Measurements from ENCODE around the gene TXLNA. TPM values are rescaled to one million over a fixed set of nuclear protein-coding genes. Genes with fewer than 3 reads are reported as not detected.

Gene TXLNA
- total RNA-seq, 1 experiment from 2014 or later: 49.8 TPM

- H3K4me3 Mint-ChIP-seq: no peak overlapping the region
- no peaks in the 10 kb centered on the region for H3K9me3 Mint-ChIP-seq
- DNase-seq (ENCODE audit: low spot score) (no peak), ATAC-seq (no peak)
- TF ChIP-seq ZNF512 (CRISPR knock-in tag; IDR thresholded peaks at IDR 0.05; ENCODE audit: borderline replicate concordance) (no peak), KAT7 (CRISPR knock-in tag; IDR thresholded peaks at IDR 0.05; ENCODE audit: borderline replicate concordance) (no peak), ZNF219 (CRISPR knock-in tag; IDR thresholded peaks at IDR 0.05; ENCODE audit: borderline replicate concordance) (no peak), TEAD1 (CRISPR knock-in tag; IDR thresholded peaks at IDR 0.05) (no peak), FOXK1 (CRISPR knock-in tag; IDR thresholded peaks at IDR 0.05) (no peak), ZNF281 (CRISPR knock-in tag; IDR thresholded peaks at IDR 0.05) (no peak), EMX1 (CRISPR knock-in tag; IDR thresholded peaks at IDR 0.05) (no peak), MXD4 (CRISPR knock-in tag; IDR thresholded peaks at IDR 0.05; ENCODE audit: borderline replicate concordance) (no peak), ZNF232 (CRISPR knock-in tag; IDR thresholded peaks at IDR 0.05) (no peak)
- TF ChIP-seq, protein P1, sequence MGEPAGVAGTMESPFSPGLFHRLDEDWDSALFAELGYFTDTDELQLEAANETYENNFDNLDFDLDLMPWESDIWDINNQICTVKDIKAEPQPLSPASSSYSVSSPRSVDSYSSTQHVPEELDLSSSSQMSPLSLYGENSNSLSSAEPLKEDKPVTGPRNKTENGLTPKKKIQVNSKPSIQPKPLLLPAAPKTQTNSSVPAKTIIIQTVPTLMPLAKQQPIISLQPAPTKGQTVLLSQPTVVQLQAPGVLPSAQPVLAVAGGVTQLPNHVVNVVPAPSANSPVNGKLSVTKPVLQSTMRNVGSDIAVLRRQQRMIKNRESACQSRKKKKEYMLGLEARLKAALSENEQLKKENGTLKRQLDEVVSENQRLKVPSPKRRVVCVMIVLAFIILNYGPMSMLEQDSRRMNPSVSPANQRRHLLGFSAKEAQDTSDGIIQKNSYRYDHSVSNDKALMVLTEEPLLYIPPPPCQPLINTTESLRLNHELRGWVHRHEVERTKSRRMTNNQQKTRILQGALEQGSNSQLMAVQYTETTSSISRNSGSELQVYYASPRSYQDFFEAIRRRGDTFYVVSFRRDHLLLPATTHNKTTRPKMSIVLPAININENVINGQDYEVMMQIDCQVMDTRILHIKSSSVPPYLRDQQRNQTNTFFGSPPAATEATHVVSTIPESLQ (CRISPR knock-in tag; IDR thresholded peaks at IDR 0.05): no peak
- TF ChIP-seq, protein P2, sequence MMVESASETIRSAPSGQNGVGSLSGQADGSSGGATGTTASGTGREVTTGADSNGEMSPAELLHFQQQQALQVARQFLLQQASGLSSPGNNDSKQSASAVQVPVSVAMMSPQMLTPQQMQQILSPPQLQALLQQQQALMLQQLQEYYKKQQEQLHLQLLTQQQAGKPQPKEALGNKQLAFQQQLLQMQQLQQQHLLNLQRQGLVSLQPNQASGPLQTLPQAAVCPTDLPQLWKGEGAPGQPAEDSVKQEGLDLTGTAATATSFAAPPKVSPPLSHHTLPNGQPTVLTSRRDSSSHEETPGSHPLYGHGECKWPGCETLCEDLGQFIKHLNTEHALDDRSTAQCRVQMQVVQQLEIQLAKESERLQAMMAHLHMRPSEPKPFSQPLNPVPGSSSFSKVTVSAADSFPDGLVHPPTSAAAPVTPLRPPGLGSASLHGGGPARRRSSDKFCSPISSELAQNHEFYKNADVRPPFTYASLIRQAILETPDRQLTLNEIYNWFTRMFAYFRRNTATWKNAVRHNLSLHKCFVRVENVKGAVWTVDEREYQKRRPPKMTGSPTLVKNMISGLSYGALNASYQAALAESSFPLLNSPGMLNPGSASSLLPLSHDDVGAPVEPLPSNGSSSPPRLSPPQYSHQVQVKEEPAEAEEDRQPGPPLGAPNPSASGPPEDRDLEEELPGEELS (CRISPR knock-in tag; IDR thresholded peaks at IDR 0.05): no peak
- TF ChIP-seq, protein P3, sequence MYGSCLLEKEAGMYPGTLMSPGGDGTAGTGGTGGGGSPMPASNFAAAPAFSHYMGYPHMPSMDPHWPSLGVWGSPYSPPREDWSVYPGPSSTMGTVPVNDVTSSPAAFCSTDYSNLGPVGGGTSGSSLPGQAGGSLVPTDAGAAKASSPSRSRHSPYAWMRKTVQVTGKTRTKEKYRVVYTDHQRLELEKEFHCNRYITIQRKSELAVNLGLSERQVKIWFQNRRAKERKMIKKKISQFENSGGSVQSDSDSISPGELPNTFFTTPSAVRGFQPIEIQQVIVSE (CRISPR knock-in tag; IDR thresholded peaks at IDR 0.05; ENCODE audit: borderline replicate concordance): no peak
- H3K4me1 Mint-ChIP-seq: peaks cover 13% of the 10 kb centered on the region
- ChIA-PET CTCF (interaction anchor here (0.6 to 1.2 kb wide), 2 partner anchors 21 to 29 kb away, joined by 3 read pairs; no protein-coding TSS in a partner anchor), POLR2A (interaction anchor here (0.6 kb wide), 2 partner anchors 99 to 113 kb away, joined by 3 read pairs; no protein-coding TSS in a partner anchor)
- H3K27me3 Mint-ChIP-seq (ENCODE audit: low read depth): no peaks in the 10 kb centered on the region
- H3K36me3 Mint-ChIP-seq: peaks cover 2% of the 10 kb centered on the region; the same call in 1 of the 2 replicates
- H3K27ac Mint-ChIP-seq: no peak overlapping the region
Measured at GRCh38 chr1:32219022-32219421, 39.5 kb downstream of the TXLNA start.

DNA sequence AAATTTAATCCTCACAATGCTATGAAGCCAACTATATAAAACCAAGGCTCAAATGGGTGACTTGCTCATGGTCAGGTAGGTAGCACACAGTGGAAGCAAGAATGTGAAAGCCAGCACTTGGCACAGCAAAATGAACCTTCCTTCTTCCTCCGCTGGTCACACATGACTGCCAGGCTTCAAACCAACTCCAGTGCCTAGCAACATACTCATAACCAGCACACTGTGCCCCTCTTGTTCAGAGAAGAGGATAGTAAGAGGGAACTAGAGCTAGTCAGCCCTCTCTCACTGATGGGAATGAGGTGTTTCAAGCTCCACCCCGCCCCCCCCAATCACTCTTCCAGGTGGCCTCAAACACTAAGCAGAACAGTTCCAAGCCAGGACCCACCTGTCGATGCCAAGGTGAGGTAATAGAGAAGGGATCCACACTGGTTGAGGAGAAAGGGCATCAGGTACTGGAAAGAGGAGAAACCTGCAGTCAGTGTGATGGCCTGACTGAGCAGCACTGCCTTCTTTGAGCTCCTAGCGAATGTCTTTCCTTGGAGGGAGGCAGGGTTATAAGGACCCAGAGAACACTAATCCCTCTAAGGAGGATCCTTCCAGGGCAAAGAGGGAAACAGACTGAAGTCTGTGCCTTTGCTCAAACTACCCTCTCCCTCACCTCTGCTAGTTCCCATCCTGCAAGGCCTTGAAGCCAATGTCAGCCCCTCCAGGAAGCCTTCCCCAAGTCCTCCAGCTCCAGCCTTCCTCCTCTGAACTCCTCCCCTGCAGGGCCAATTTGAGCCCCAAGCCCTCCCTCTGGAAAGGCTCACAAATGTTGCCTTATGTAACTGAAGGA lies 41.5 kb downstream of the TXLNA start:
- POLR2A ChIA-PET: interaction anchor here (1.2 to 1.3 kb wide), 2 partner anchors 10 to 21 kb away, joined by 3 to 5 read pairs; no protein-coding TSS in a partner anchor
- peaks cover 13% of the 10 kb centered on the region for H3K4me1 Mint-ChIP-seq
- no peaks in the 10 kb centered on the region for H3K27me3 Mint-ChIP-seq (ENCODE audit: low read depth)
- peak overlapping the region; percentile 95 for H3K4me3 Mint-ChIP-seq
- peak overlapping the region; percentile 87 for H3K27ac Mint-ChIP-seq
- CTCF ChIA-PET: interaction anchor here (1.0 to 3.5 kb wide), 4 partner anchors 14 to 28 kb away, joined by 3 to 23 read pairs (median 6); no protein-coding TSS in a partner anchor
- no peaks in the 10 kb centered on the region for H3K9me3 Mint-ChIP-seq
- ATAC-seq (no peak), DNase-seq (ENCODE audit: low spot score) (no peak)
- H3K36me3 Mint-ChIP-seq: peaks cover 12% of the 10 kb centered on the region
- TF ChIP-seq, protein P4, sequence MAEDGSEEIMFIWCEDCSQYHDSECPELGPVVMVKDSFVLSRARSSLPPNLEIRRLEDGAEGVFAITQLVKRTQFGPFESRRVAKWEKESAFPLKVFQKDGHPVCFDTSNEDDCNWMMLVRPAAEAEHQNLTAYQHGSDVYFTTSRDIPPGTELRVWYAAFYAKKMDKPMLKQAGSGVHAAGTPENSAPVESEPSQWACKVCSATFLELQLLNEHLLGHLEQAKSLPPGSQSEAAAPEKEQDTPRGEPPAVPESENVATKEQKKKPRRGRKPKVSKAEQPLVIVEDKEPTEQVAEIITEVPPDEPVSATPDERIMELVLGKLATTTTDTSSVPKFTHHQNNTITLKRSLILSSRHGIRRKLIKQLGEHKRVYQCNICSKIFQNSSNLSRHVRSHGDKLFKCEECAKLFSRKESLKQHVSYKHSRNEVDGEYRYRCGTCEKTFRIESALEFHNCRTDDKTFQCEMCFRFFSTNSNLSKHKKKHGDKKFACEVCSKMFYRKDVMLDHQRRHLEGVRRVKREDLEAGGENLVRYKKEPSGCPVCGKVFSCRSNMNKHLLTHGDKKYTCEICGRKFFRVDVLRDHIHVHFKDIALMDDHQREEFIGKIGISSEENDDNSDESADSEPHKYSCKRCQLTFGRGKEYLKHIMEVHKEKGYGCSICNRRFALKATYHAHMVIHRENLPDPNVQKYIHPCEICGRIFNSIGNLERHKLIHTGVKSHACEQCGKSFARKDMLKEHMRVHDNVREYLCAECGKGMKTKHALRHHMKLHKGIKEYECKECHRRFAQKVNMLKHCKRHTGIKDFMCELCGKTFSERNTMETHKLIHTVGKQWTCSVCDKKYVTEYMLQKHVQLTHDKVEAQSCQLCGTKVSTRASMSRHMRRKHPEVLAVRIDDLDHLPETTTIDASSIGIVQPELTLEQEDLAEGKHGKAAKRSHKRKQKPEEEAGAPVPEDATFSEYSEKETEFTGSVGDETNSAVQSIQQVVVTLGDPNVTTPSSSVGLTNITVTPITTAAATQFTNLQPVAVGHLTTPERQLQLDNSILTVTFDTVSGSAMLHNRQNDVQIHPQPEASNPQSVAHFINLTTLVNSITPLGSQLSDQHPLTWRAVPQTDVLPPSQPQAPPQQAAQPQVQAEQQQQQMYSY (CRISPR knock-in tag; IDR thresholded peaks at IDR 0.05): no peak
- TF ChIP-seq ZNF138 (CRISPR knock-in tag; conservative IDR thresholded peaks at IDR 0.05) (no peak), KAT7 (CRISPR knock-in tag; IDR thresholded peaks at IDR 0.05; ENCODE audit: borderline replicate concordance) (no peak), NR1H2 (CRISPR knock-in tag; IDR thresholded peaks at IDR 0.05) (no peak)
- TF ChIP-seq, protein P5, sequence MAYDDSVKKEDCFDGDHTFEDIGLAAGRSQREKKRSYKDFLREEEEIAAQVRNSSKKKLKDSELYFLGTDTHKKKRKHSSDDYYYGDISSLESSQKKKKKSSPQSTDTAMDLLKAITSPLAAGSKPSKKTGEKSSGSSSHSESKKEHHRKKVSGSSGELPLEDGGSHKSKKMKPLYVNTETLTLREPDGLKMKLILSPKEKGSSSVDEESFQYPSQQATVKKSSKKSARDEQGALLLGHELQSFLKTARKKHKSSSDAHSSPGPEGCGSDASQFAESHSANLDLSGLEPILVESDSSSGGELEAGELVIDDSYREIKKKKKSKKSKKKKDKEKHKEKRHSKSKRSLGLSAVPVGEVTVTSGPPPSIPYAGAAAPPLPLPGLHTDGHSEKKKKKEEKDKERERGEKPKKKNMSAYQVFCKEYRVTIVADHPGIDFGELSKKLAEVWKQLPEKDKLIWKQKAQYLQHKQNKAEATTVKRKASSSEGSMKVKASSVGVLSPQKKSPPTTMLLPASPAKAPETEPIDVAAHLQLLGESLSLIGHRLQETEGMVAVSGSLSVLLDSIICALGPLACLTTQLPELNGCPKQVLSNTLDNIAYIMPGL (CRISPR knock-in tag; IDR thresholded peaks at IDR 0.05): no peak
